Mucosa of descending colon (tissue), 3 donors: Measurements from ENCODE around the gene REL. TPM values are rescaled to one million over a fixed set of nuclear protein-coding genes. Genes with fewer than 3 reads are reported as not detected.

ENCODE experiments used
- ATAC-seq: fragments of 200-7000 bp; cut with Tn5 transposase; one replicate; pipeline ENCODE4 v1.9.1; 2020; ENCODE audit warnings: mild to moderate bottlenecking, moderate library complexity
- DNase-seq, 3 donors: peaks; one replicate each; pipeline ENCODE4 v3.0.0-alpha.2; 2020
- H3K36me3 ChIP-seq: fragments of 200-600 bp; one replicate; pipeline ENCODE4 v1.8.0; 2021; ENCODE audit warnings: low read depth, mild to moderate bottlenecking
- H3K4me1 ChIP-seq: fragments of 200-600 bp; one replicate; pipeline ENCODE4 v1.8.0; 2021; ENCODE audit warnings: low read depth, mild to moderate bottlenecking
- H3K4me3 ChIP-seq: fragments of 200-600 bp; one replicate; pipeline ENCODE4 v1.8.0; 2021; ENCODE audit warnings: mild to moderate bottlenecking
- H3K9me3 ChIP-seq: fragments of 200-600 bp; one replicate; pipeline ENCODE4 v1.8.0; 2021; ENCODE audit warnings: mild to moderate bottlenecking
- intact Hi-C, 2 donors: fragments of 100-400 bp; cut with DNase I in 1 of 2; cut with micrococcal nuclease in 1 of 2; formaldehyde crosslinking; loops; one replicate each; pipeline versions ENCODE4 v1.11.0 to v1.11.1; 2022; cut with DNase I, micrococcal nuclease
- total RNA-seq, 3 donors: library from RNA; stranded (reverse); fragmentation: NEBNext Ultra II Directional in 2 of 3; extraction: Animal tissue kit (Norgen Biotek cat#: 25700) in 2 of 3; gene quantifications; one replicate each; pipeline versions ENCODE4 v1.2.1 to v1.2.4, GENCODE V29; 2021 to 2023
- TF ChIP-seq, protein P1 (sequence below): fragments of 200-600 bp; IDR thresholded peaks from one replicate; pipeline ENCODE4 v1.8.0; 2022; ENCODE audit warnings: antibody characterized with exemption, mild to moderate bottlenecking
- donor health status: DM: no; HTN: no; CAD: no; lungs with moderate emphysema.
- donor health status: DM: no; HTN: no; CAD: no.
- donor health status: DM: no; HTN: yes; CAD: no.

Gene REL
- total RNA-seq, 3 donors from 2014 or later = 17.4 to 20.5 (median 18.1) TPM

DNA sequence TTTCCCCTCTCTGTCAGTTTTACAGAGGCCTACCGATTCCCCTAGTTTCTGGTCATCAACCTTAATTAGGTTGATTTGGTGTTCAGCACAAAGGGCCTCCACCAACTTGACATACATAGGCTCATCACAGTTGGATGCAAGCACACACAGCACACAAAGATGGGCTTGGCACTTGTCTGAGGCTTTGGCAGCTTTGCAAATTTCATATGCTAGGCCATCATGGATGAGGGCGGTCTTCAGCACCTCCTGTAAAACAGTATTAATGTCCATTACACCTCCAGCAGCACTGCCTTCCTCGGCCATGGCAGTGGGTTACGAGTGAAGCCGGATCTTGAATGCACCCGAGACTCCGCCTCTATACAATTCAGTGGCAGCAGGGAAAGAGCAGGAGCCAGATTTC, 56.9 kb downstream of the REL start:
- H3K36me3 ChIP-seq = no peaks in the 10 kb centered on the region
- TF ChIP-seq, protein P1, sequence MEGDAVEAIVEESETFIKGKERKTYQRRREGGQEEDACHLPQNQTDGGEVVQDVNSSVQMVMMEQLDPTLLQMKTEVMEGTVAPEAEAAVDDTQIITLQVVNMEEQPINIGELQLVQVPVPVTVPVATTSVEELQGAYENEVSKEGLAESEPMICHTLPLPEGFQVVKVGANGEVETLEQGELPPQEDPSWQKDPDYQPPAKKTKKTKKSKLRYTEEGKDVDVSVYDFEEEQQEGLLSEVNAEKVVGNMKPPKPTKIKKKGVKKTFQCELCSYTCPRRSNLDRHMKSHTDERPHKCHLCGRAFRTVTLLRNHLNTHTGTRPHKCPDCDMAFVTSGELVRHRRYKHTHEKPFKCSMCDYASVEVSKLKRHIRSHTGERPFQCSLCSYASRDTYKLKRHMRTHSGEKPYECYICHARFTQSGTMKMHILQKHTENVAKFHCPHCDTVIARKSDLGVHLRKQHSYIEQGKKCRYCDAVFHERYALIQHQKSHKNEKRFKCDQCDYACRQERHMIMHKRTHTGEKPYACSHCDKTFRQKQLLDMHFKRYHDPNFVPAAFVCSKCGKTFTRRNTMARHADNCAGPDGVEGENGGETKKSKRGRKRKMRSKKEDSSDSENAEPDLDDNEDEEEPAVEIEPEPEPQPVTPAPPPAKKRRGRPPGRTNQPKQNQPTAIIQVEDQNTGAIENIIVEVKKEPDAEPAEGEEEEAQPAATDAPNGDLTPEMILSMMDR = no peak
- H3K4me3 ChIP-seq = no peak overlapping the region
- DNase-seq (no peak), ATAC-seq (no peak)
- intact Hi-C loops = no loop called here
- H3K9me3 ChIP-seq = no peaks in the 10 kb centered on the region
- H3K4me1 ChIP-seq = no peaks in the 10 kb centered on the region

- Histone ChIP-seq H3K36me3 (no peaks in the 10 kb centered on the region), H3K4me1 (no peaks in the 10 kb centered on the region), H3K9me3 (no peaks in the 10 kb centered on the region), H3K4me3 (no peak overlapping the region)
- TF ChIP-seq, protein P1 = no peak
- no peak for DNase-seq
- no peak for ATAC-seq
- intact Hi-C loops = no loop called here
Measured at GRCh38 chr2:60939622-60940021, 58.2 kb downstream of the REL start.

DNA sequence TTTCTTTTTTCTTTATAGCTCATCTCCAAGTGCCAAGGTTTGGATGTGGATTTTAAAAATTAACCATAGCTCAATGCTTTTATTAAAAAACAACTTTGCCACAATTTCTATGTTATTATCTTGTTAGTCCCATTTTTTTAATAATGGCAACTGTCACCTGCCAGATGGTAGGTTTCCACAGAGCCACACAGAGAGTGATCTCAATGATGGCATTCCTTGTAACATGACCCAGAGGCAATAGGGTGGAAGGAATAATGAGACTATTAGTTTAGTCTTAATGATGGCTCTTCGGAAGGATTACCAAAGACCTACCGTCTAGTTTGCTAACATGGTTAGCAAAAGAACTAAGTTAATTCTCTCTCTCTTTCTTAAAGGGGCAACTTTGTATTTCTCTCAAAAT, 64.0 kb downstream of the REL start:
- no peak for DNase-seq
- H3K4me1 ChIP-seq = no peaks in the 10 kb centered on the region
- H3K36me3 ChIP-seq = no peaks in the 10 kb centered on the region
- TF ChIP-seq, protein P1 = no peak
- no peak overlapping the region for H3K4me3 ChIP-seq
- intact Hi-C loops = no loop called here
- no peak for ATAC-seq
- no peaks in the 10 kb centered on the region for H3K9me3 ChIP-seq

GRCh38 chr2:60947056-60947455, 65.7 kb downstream of the REL start:
- Histone ChIP-seq H3K4me3 (no peak overlapping the region), H3K4me1 (no peaks in the 10 kb centered on the region), H3K9me3 (no peaks in the 10 kb centered on the region), H3K36me3 (no peaks in the 10 kb centered on the region)
- ATAC-seq (no peak), DNase-seq (no peak)
- intact Hi-C loops = no loop called here
- TF ChIP-seq, protein P1 = no peak

- intact Hi-C loops = no loop called here
Measured at GRCh38 chr2:60948161-60948560, 66.8 kb downstream of the REL start.

More at GRCh38 chr2:60948161-60948560, 66.8 kb downstream of the REL start:
- no peaks in the 10 kb centered on the region for H3K4me1 ChIP-seq
- no peak for DNase-seq
- H3K36me3 ChIP-seq = no peaks in the 10 kb centered on the region
- no peak for ATAC-seq
- TF ChIP-seq, protein P1 = no peak
- no peak overlapping the region for H3K4me3 ChIP-seq
- H3K9me3 ChIP-seq = no peaks in the 10 kb centered on the region
